ENCODE measurements around the gene LRRC37B.
A peak's percentile ranks its signal among the peaks of the same experiment; 100 is the strongest.
"Not testable (repeated sequence)": the region's sequence is repeated elsewhere in the genome, so short reads cannot be mapped to it uniquely, and the experiment has no call there.

Gene LRRC37B

GRCh38 chr17:32056500-32056899 lies 49.3 kb downstream of the LRRC37B start:
- not testable (repeated sequence) for H3K9me3 ChIP-seq (ENCODE audit: low read length); H3K4me1 ChIP-seq (ENCODE audit: insufficient read depth, low read length); H2AFZ ChIP-seq (ENCODE audit: low read depth, low read length); H3K4me3 ChIP-seq (ENCODE audit: low read length); H3K27me3 ChIP-seq (ENCODE audit: insufficient read depth, low read length); H3K36me3 ChIP-seq (ENCODE audit: insufficient read depth, low read length)

GRCh38 chr17:32057460-32058105 lies 50.4 kb downstream of the LRRC37B start:
- not testable (repeated sequence) for H2AFZ ChIP-seq (ENCODE audit: low read depth, low read length); H3K27me3 ChIP-seq (ENCODE audit: insufficient read depth, low read length); H3K9me3 ChIP-seq (ENCODE audit: low read length); H3K4me3 ChIP-seq (ENCODE audit: low read length); H3K4me1 ChIP-seq (ENCODE audit: insufficient read depth, low read length); H3K36me3 ChIP-seq (ENCODE audit: insufficient read depth, low read length)

- not testable (repeated sequence) for H3K27me3 ChIP-seq (ENCODE audit: insufficient read depth, low read length); H2AFZ ChIP-seq (ENCODE audit: low read depth, low read length); H3K9me3 ChIP-seq (ENCODE audit: low read length); H3K4me1 ChIP-seq (ENCODE audit: insufficient read depth, low read length); H3K36me3 ChIP-seq (ENCODE audit: insufficient read depth, low read length); H3K4me3 ChIP-seq (ENCODE audit: low read length)
These were observed 53.5 kb downstream of the LRRC37B start for GRCh38 chr17:32060695-32061094.

- H3K9me3 ChIP-seq (ENCODE audit: low read length); H3K4me1 ChIP-seq (ENCODE audit: insufficient read depth, low read length); H3K36me3 ChIP-seq (ENCODE audit: insufficient read depth, low read length); H3K4me3 ChIP-seq (ENCODE audit: low read length); H3K27me3 ChIP-seq (ENCODE audit: insufficient read depth, low read length); H2AFZ ChIP-seq (ENCODE audit: low read depth, low read length): not testable (repeated sequence)
These were observed 54.7 kb downstream of the LRRC37B start for GRCh38 chr17:32061840-32062239.

GRCh38 chr17:32064091-32064490 lies 56.9 kb downstream of the LRRC37B start:
- not testable (repeated sequence) for H3K36me3 ChIP-seq (ENCODE audit: insufficient read depth, low read length); H2AFZ ChIP-seq (ENCODE audit: low read depth, low read length); H3K4me3 ChIP-seq (ENCODE audit: low read length); H3K9me3 ChIP-seq (ENCODE audit: low read length); H3K27me3 ChIP-seq (ENCODE audit: insufficient read depth, low read length); H3K4me1 ChIP-seq (ENCODE audit: insufficient read depth, low read length)

GRCh38 chr17:32066123-32066680 lies 59.0 kb downstream of the LRRC37B start:
- H3K4me1 ChIP-seq (ENCODE audit: insufficient read depth, low read length); H3K36me3 ChIP-seq (ENCODE audit: insufficient read depth, low read length); H3K27me3 ChIP-seq (ENCODE audit: insufficient read depth, low read length); H3K4me3 ChIP-seq (ENCODE audit: low read length); H2AFZ ChIP-seq (ENCODE audit: low read depth, low read length); H3K9me3 ChIP-seq (ENCODE audit: low read length): not testable (repeated sequence)

- H3K4me3 ChIP-seq (ENCODE audit: low read length); H3K9me3 ChIP-seq (ENCODE audit: low read length): not testable (repeated sequence)
These were observed 59.9 kb downstream of the LRRC37B start for GRCh38 chr17:32066863-32067642.

GRCh38 chr17:32069067-32069466 lies 61.9 kb downstream of the LRRC37B start:
- not testable (repeated sequence) for H3K9me3 ChIP-seq (ENCODE audit: low read length); H3K36me3 ChIP-seq (ENCODE audit: insufficient read depth, low read length); H3K27me3 ChIP-seq (ENCODE audit: insufficient read depth, low read length); H2AFZ ChIP-seq (ENCODE audit: low read depth, low read length); H3K4me3 ChIP-seq (ENCODE audit: low read length); H3K4me1 ChIP-seq (ENCODE audit: insufficient read depth, low read length)

More at GRCh38 chr17:32066863-32067642, 59.9 kb downstream of the LRRC37B start:
- H3K27me3 ChIP-seq (ENCODE audit: insufficient read depth, low read length); H3K36me3 ChIP-seq (ENCODE audit: insufficient read depth, low read length); H2AFZ ChIP-seq (ENCODE audit: low read depth, low read length); H3K4me1 ChIP-seq (ENCODE audit: insufficient read depth, low read length): not testable (repeated sequence)

GRCh38 chr17:32071961-32072360 lies 64.8 kb downstream of the LRRC37B start:
- not testable (repeated sequence) for H3K27me3 ChIP-seq (ENCODE audit: insufficient read depth, low read length); H2AFZ ChIP-seq (ENCODE audit: low read depth, low read length); H3K36me3 ChIP-seq (ENCODE audit: insufficient read depth, low read length); H3K4me3 ChIP-seq (ENCODE audit: low read length); H3K4me1 ChIP-seq (ENCODE audit: insufficient read depth, low read length); H3K9me3 ChIP-seq (ENCODE audit: low read length)

GRCh38 chr17:32073131-32073530 lies 65.9 kb downstream of the LRRC37B start:
- H2AFZ ChIP-seq (ENCODE audit: low read depth, low read length), result not testable (repeated sequence)

GRCh38 chr17:32079753-32080152 lies 72.6 kb downstream of the LRRC37B start:
- H3K4me1 ChIP-seq (ENCODE audit: insufficient read depth, low read length); H3K36me3 ChIP-seq (ENCODE audit: insufficient read depth, low read length); H3K9me3 ChIP-seq (ENCODE audit: low read length); H3K27me3 ChIP-seq (ENCODE audit: insufficient read depth, low read length); H3K4me3 ChIP-seq (ENCODE audit: low read length); H2AFZ ChIP-seq (ENCODE audit: low read depth, low read length): not testable (repeated sequence)

More at GRCh38 chr17:32073131-32073530, 65.9 kb downstream of the LRRC37B start:
- H3K9me3 ChIP-seq (ENCODE audit: low read length); H3K36me3 ChIP-seq (ENCODE audit: insufficient read depth, low read length); H3K4me1 ChIP-seq (ENCODE audit: insufficient read depth, low read length); H3K4me3 ChIP-seq (ENCODE audit: low read length); H3K27me3 ChIP-seq (ENCODE audit: insufficient read depth, low read length): not testable (repeated sequence)

- H3K9me3 ChIP-seq (ENCODE audit: low read length); H2AFZ ChIP-seq (ENCODE audit: low read depth, low read length); H3K36me3 ChIP-seq (ENCODE audit: insufficient read depth, low read length); H3K27me3 ChIP-seq (ENCODE audit: insufficient read depth, low read length); H3K4me1 ChIP-seq (ENCODE audit: insufficient read depth, low read length): not testable (repeated sequence)
- H3K4me3 ChIP-seq (ENCODE audit: low read length), result peak overlapping the region; percentile 46
These were observed 76.4 kb downstream of the LRRC37B start for GRCh38 chr17:32083550-32083979.

- H3K27me3 ChIP-seq (ENCODE audit: insufficient read depth, low read length); H3K4me1 ChIP-seq (ENCODE audit: insufficient read depth, low read length); H3K36me3 ChIP-seq (ENCODE audit: insufficient read depth, low read length); H2AFZ ChIP-seq (ENCODE audit: low read depth, low read length); H3K9me3 ChIP-seq (ENCODE audit: low read length): not testable (repeated sequence)
- peak overlapping the region; percentile 46 for H3K4me3 ChIP-seq (ENCODE audit: low read length)
These were observed 77.1 kb downstream of the LRRC37B start for GRCh38 chr17:32084003-32084941.
